GM13977 (cell line): ENCODE measurements around the gene TMEM233.
"Not testable (repeated sequence)": the region's sequence is repeated elsewhere in the genome, so short reads cannot be mapped to it uniquely, and the experiment has no call there.

Source experiments
- DNase-seq: peaks from one replicate; pipeline ENCODE4 v3.0.0; 2012; ENCODE audit warnings: low spot score
- CTCF ChIP-seq: IDR thresholded peaks from 2 replicates; pipeline ENCODE4 v1.5.1; 2012; ENCODE audit warnings: mild to moderate bottlenecking, control low read depth; ENCODE audit not compliant: insufficient read depth; ENCODE audit errors: extremely low read depth, missing control alignments
- in situ Hi-C: fragments of 300-500 bp; cut with MboI; formaldehyde crosslinking; loops from one replicate; pipeline ENCODE4 v1.12.0; 2022; ENCODE audit warnings: low sequenced_read_pairs, low pct_unique_long_range_greater_than_20kb, mixed read lengths, inconsistent platforms; ENCODE audit not compliant: unreplicated experiment

Gene TMEM233

GRCh38 chr12:119645535-119646059 is 52.0 kb downstream of the TMEM233 start:
- TF ChIP-seq CTCF: no peak
- in situ Hi-C loops: no loop called here
- no peak for DNase-seq

- peak; percentile 67 for TF ChIP-seq CTCF
- DNase-seq: peak; percentile 62
- in situ Hi-C loops: no loop called here
These were observed 55.7 kb downstream of the TMEM233 start for GRCh38 chr12:119649202-119649808.

GRCh38 chr12:119652665-119653064 is 59.1 kb downstream of the TMEM233 start:
- in situ Hi-C loops: no loop called here
- no peak for DNase-seq
- TF ChIP-seq CTCF: no peak

- in situ Hi-C loops: not testable (repeated sequence)
These were observed 63.4 kb downstream of the TMEM233 start for GRCh38 chr12:119657001-119657400.

GRCh38 chr12:119658166-119658565 is 64.6 kb downstream of the TMEM233 start:
- in situ Hi-C loops: not testable (repeated sequence)
- TF ChIP-seq CTCF: peak; percentile 7

More at GRCh38 chr12:119657001-119657400, 63.4 kb downstream of the TMEM233 start:
- DNase-seq: not testable (repeated sequence)

GRCh38 chr12:119659289-119659897 is 65.8 kb downstream of the TMEM233 start:
- TF ChIP-seq CTCF: peak; percentile 67
- peak; percentile 67 for DNase-seq
- in situ Hi-C loops: no loop called here

More at GRCh38 chr12:119658166-119658565, 64.6 kb downstream of the TMEM233 start:
- not testable (repeated sequence) for DNase-seq

GRCh38 chr12:119660076-119660475 is 66.5 kb downstream of the TMEM233 start:
- TF ChIP-seq CTCF: no peak
- DNase-seq: no peak
- in situ Hi-C loops: no loop called here
